Endothelial cell of umbilical vein (primary cell): ENCODE measurements around the gene C1orf52. TPM values are rescaled to one million over a fixed set of nuclear protein-coding genes. Genes with fewer than 3 reads are reported as not detected.

Experiments
- BruUV-seq: library from RNA; stranded (reverse); fragments of 400-500 nt; replicated peaks from 2 replicates; lab custom pipeline; 2021; lab: Mats Ljungman, UMichigan
- CTCF ChIA-PET: fragments of 300-600, 350-600 bp; sonication (Branson Sonifier 250); formaldehyde crosslinking; loops from one replicate; lab custom pipeline; 2021; ENCODE audit warnings: antibody characterized with exemption, inconsistent platforms; lab: Charles Lee
- POLR2A ChIA-PET: fragments of 300-600, 350-600 bp; sonication (Branson Sonifier 250); formaldehyde crosslinking; loops from one replicate; lab custom pipeline; 2021; ENCODE audit warnings: antibody characterized with exemption, inconsistent platforms; lab: Charles Lee
- DNase-seq: peaks from one replicate; pipeline ENCODE4 v3.0.0-alpha.2; 2011; ENCODE audit warnings: low read depth, low spot score
- FAIRE-seq: peaks from 2 replicates; lab custom pipeline; 2011; peaks lifted over from hg19 to GRCh38; lab: Jason Lieb, UNC
- H2AFZ ChIP-seq: 2 replicates; pipeline ENCODE4 v1.6.0; 2012; ENCODE audit warnings: low read depth, low read length, control low read depth, inconsistent platforms
- H3K27ac ChIP-seq: 2 replicates; pipeline ENCODE4 v1.5.1; 2011; ENCODE audit warnings: low read depth, mild to moderate bottlenecking, control low read depth, low read length, moderate library complexity; ENCODE audit not compliant: insufficient read depth
- H3K27me3 ChIP-seq, 2 experiments: 2 replicates each; pipeline versions ENCODE4 v1.6.0 to v1.6.1; 2011; ENCODE audit warnings: low read length in 2 of 2, mixed read lengths in 1 of 2; ENCODE audit not compliant: control insufficient read depth in 2 of 2, insufficient read depth in 2 of 2
- H3K36me3 ChIP-seq, 2 experiments: 2 replicates in 1 of 2; 3 replicates in 1 of 2; pipeline ENCODE4 v1.5.1; 2011; ENCODE audit warnings: low read length in 2 of 2, mild to moderate bottlenecking in 1 of 2, moderate library complexity in 1 of 2; ENCODE audit not compliant: control insufficient read depth in 2 of 2, insufficient read depth in 2 of 2; ENCODE audit errors: extremely low read depth in 1 of 2
- H3K4me1 ChIP-seq: 3 replicates; pipeline ENCODE4 v1.5.1; 2011; ENCODE audit warnings: mild to moderate bottlenecking, low read length; ENCODE audit not compliant: control insufficient read depth, insufficient read depth; ENCODE audit errors: extremely low read depth
- H3K4me2 ChIP-seq: 2 replicates; pipeline ENCODE4 v1.6.1; 2011; ENCODE audit warnings: low read length, control low read depth, mixed read lengths; ENCODE audit not compliant: insufficient read depth
- H3K4me3 ChIP-seq, 3 experiments: fragments of 200-600 bp in 1 of 3; sonication (generic), shearing (Covaris generic) in 1 of 3; replicated peaks in 1 of 3; 2 replicates each; pipeline ENCODE4 v1.5.1; 2011 to 2016; ENCODE audit warnings: control low read depth in 3 of 3, low read length in 3 of 3, mild to moderate bottlenecking in 2 of 3, inconsistent platforms in 1 of 3, low read depth in 1 of 3, moderate library complexity in 1 of 3; ENCODE audit not compliant: insufficient read depth in 1 of 3
- H3K79me2 ChIP-seq: 2 replicates; pipeline ENCODE4 v1.6.0; 2012; ENCODE audit warnings: low read length, inconsistent platforms; ENCODE audit not compliant: control insufficient read depth, insufficient read depth
- H3K9ac ChIP-seq: replicated peaks from 2 replicates; pipeline ENCODE3; 2011; ENCODE audit warnings: low read length, control low read depth; ENCODE audit not compliant: insufficient read depth; ENCODE audit errors: extremely low read depth
- H3K9me1 ChIP-seq: replicated peaks from 3 replicates; pipeline ENCODE4 v1.6.0; 2011; ENCODE audit warnings: mild to moderate bottlenecking, low read length; ENCODE audit not compliant: control insufficient read depth, insufficient read depth; ENCODE audit errors: extremely low read depth
- H3K9me3 ChIP-seq: replicated peaks from 2 replicates; pipeline ENCODE4 v1.5.1; 2012; ENCODE audit warnings: low read length, inconsistent platforms; ENCODE audit not compliant: control insufficient read depth, insufficient read depth
- H4K20me1 ChIP-seq: replicated peaks from 2 replicates; pipeline ENCODE3; 2011; ENCODE audit warnings: mild to moderate bottlenecking, low read length; ENCODE audit not compliant: control insufficient read depth, insufficient read depth; ENCODE audit errors: extremely low read depth
- CTCF ChIP-seq, 2 donors: IDR thresholded peaks; 1 replicate in 1 of 2; 2 replicates in 1 of 2; pipeline ENCODE4 v1.5.1; 2011; ENCODE audit warnings: low read length in 2 of 2, mild to moderate bottlenecking in 2 of 2, moderate library complexity in 2 of 2, control low read depth in 1 of 2, inconsistent platforms in 1 of 2, low read depth in 1 of 2; ENCODE audit not compliant: insufficient read depth in 1 of 2; ENCODE audit errors: extremely low read depth in 1 of 2
- EZH2 ChIP-seq: IDR thresholded peaks from 2 replicates; pipeline ENCODE4 v1.6.1; 2012; ENCODE audit warnings: borderline replicate concordance, low read depth, mild to moderate bottlenecking, moderate library complexity, low read length, inconsistent platforms; ENCODE audit not compliant: severe bottlenecking
- FOS ChIP-seq: IDR thresholded peaks from 2 replicates; pipeline ENCODE4 v1.6.1; 2011; ENCODE audit warnings: mild to moderate bottlenecking, low read length, moderate library complexity, borderline replicate concordance; ENCODE audit not compliant: insufficient read depth
- GATA2 ChIP-seq: IDR thresholded peaks from 2 replicates; pipeline ENCODE4 v1.7.0; 2011; ENCODE audit warnings: low read depth, mild to moderate bottlenecking, moderate library complexity, mixed read lengths, low read length; ENCODE audit not compliant: insufficient read length, insufficient read depth
- JUN ChIP-seq: IDR thresholded peaks from 2 replicates; pipeline ENCODE4 v1.6.1; 2011; ENCODE audit warnings: borderline replicate concordance, low read depth; ENCODE audit not compliant: insufficient read length, insufficient read depth
- POLR2A ChIP-seq: IDR thresholded peaks from 2 replicates; pipeline ENCODE4 v1.6.1; 2012; ENCODE audit warnings: low read depth, mild to moderate bottlenecking, control low read depth, low read length
- POLR2AphosphoS5 ChIP-seq: IDR thresholded peaks from 2 replicates; pipeline ENCODE4 v1.6.1; 2012; ENCODE audit warnings: low read depth, mild to moderate bottlenecking, control low read depth, low read length, moderate library complexity; ENCODE audit not compliant: insufficient read depth
- dilution Hi-C: fragments of 300-500 bp; cut with MboI; formaldehyde crosslinking; loops from one replicate; pipeline ENCODE4 v1.15.0; 2019; ENCODE audit warnings: low sequenced_read_pairs; ENCODE audit not compliant: extremely low pct_ligation_motif_present
- intact Hi-C: fragments of 100-400 bp; cut with micrococcal nuclease; formaldehyde crosslinking; loops from one replicate; pipeline ENCODE4 v1.10.0; 2022
- polyA plus RNA-seq, 4 experiments: library from polyadenylated mRNA; depleted of rRNA in 3 of 4; stranded (reverse) in 3 of 4; unstranded in 1 of 4; fragments of >200 nt; gene quantifications; 2 replicates each; pipeline versions ENCODE4 v1.2.1 to v1.2.3, GENCODE V29; 2011 to 2012; ENCODE audit warnings: missing spikeins in 1 of 4
- total RNA-seq: library from RNA; stranded (reverse); gene quantifications from 2 replicates; pipeline ENCODE4 v1.2.3, GENCODE V29; 2021

Gene C1orf52
- total and polyA plus RNA-seq, 2 donors (not counting 3 experiments of a cell fraction or from before 2014, with no cell fraction given), result 22.7 to 26.7 TPM

DNA sequence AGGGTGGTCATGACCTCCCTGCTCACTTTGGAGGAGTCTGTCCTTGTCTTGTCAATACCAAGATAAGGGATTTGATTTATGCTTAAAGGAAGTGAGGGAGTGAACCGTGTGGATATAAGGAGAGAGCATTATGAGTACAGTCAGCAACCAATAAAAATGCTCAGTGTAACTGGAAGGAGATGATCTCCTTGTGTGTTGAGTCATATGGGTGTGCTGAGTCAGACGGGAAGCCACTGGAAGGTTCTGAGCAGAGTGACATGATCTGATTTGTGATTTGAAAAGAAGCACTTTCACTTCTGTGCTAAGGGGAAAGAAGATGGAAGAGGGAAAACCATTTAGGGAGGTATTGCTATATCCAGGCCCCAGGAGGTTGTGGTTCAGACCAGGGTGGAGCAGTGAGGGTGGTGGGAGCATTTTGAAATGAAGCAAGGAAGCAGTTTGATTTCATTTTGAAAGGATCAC lies 19.4 kb upstream of the C1orf52 start:
- peak overlapping the region; percentile 29 for H2AFZ ChIP-seq
- peaks cover 18% of the 10 kb centered on the region for H3K79me2 ChIP-seq
- H4K20me1 ChIP-seq, result no peaks in the 10 kb centered on the region
- H3K27ac ChIP-seq, result peak overlapping the region; percentile 81
- BruUV-seq, result no TSS peak
- no peaks in the 10 kb centered on the region for H3K36me3 ChIP-seq
- no peaks in the 10 kb centered on the region for H3K9me3 ChIP-seq
- dilution Hi-C loops (no loop called here), intact Hi-C loops (loop anchor here (10.0 kb wide), 2 partner anchors 664 to 774 kb away; partner anchors contain the start of genes GNG5 and SPATA1)
- CTCF ChIA-PET, result interaction anchor here (1.0 to 4.7 kb wide), 4 partner anchors 17 to 29 kb away, joined by 3 to 39 read pairs (median 4); partner anchors contain the start of gene C1orf52
- DNase-seq (peak; percentile 93), FAIRE-seq (peak; percentile 94)
- peak overlapping the region in 1 of 3 experiments; percentile 52 for H3K4me3 ChIP-seq
- peak overlapping the region; percentile 57 for H3K4me2 ChIP-seq
- H3K27me3 ChIP-seq, result no peaks in the 10 kb centered on the region
- peak overlapping the region; percentile 37 for H3K9ac ChIP-seq
- H3K9me1 ChIP-seq, result no peaks in the 10 kb centered on the region
- POLR2A ChIA-PET, result interaction anchor here (2.6 kb wide), 1 partner anchor 19 kb away, joined by 7 read pairs; no protein-coding TSS in a partner anchor
- peaks cover 31% of the 10 kb centered on the region for H3K4me1 ChIP-seq
- TF ChIP-seq FOS (peak; percentile 99), POLR2AphosphoS5 (peak; percentile 73), GATA2 (peak; percentile 85), EZH2 (no peak), CTCF (IDR thresholded peaks at IDR 0.05; ENCODE audit: extremely low read depth in 1 of 2, insufficient read depth in 1 of 2, low read depth in 1 of 2, low read length in 2 of 2) (no peak), JUN (peak; percentile 94), POLR2A (peak; percentile 65)
